HL-60 (cell line): ENCODE data around the gene CCDC71L.

Source experiments
- DNase-seq, 2 experiments: peaks; one replicate each; pipeline ENCODE4 v3.0.0-alpha.2; 2010 to 2020; ENCODE audit warnings: low read depth in 1 of 2, low spot score in 1 of 2
- H3K27ac ChIP-seq: fragments of 250-450 bp; sonication (Bioruptor Pico); replicated peaks from 2 replicates; pipeline ENCODE4 v1.5.1; 2020; ENCODE audit warnings: mild to moderate bottlenecking, moderate library complexity
- H3K27me3 ChIP-seq: fragments of 250-450 bp; sonication (Bioruptor Pico); 2 replicates; pipeline ENCODE4 v1.5.1; 2021; ENCODE audit warnings: mild to moderate bottlenecking, moderate library complexity; ENCODE audit not compliant: insufficient read depth, poor library complexity, severe bottlenecking
- H3K4me3 ChIP-seq: replicated peaks from 2 replicates; pipeline ENCODE4 v1.5.1; 2011; ENCODE audit warnings: mild to moderate bottlenecking, control low read depth, low read length; ENCODE audit not compliant: insufficient read depth
- CTCF ChIP-seq: IDR thresholded peaks from one replicate; pipeline ENCODE4 v1.5.1; 2011; ENCODE audit warnings: low read length, control low read depth, inconsistent platforms; ENCODE audit not compliant: insufficient read depth
- GABPA ChIP-seq: IDR thresholded peaks from 2 replicates; pipeline ENCODE4 v1.6.1; 2012; ENCODE audit warnings: low read depth
- POLR2AphosphoS5 ChIP-seq: IDR thresholded peaks from 2 replicates; pipeline ENCODE4 v1.6.1; 2012; ENCODE audit warnings: low read depth
- REST ChIP-seq: IDR thresholded peaks from 2 replicates; pipeline ENCODE4 v1.6.1; 2012; ENCODE audit warnings: low read depth; ENCODE audit not compliant: insufficient replicate concordance
- SPI1 ChIP-seq: IDR thresholded peaks from 2 replicates; pipeline ENCODE4 v1.6.1; 2012; ENCODE audit warnings: low read depth, mild to moderate bottlenecking, borderline replicate concordance

CCDC71L gene

GRCh38 chr7:106658316-106659165 is 2.4 kb downstream of the CCDC71L start:
- no peak for DNase-seq
- no peak for TF ChIP-seq POLR2AphosphoS5
- no peak for TF ChIP-seq CTCF
- TF ChIP-seq GABPA: no peak
- no peak for TF ChIP-seq SPI1
- no peak for TF ChIP-seq REST
- Histone ChIP-seq H3K27me3 (no peaks in the 10 kb centered on the region), H3K27ac (no peak overlapping the region), H3K4me3 (no peak overlapping the region)

- TF ChIP-seq CTCF (no peak), REST (no peak), GABPA (no peak), SPI1 (no peak), POLR2AphosphoS5 (no peak)
- no peak for DNase-seq
- H3K4me3 ChIP-seq: no peak overlapping the region
- no peaks in the 10 kb centered on the region for H3K27me3 ChIP-seq
- no peak overlapping the region for H3K27ac ChIP-seq
Measured at GRCh38 chr7:106657085-106657991, 3.6 kb downstream of the CCDC71L start.

GRCh38 chr7:106655703-106656498 is 5.1 kb downstream of the CCDC71L start:
- no peak for DNase-seq
- no peak overlapping the region for H3K27ac ChIP-seq
- TF ChIP-seq GABPA (no peak), REST (no peak), POLR2AphosphoS5 (no peak), CTCF (no peak), SPI1 (no peak)

More at GRCh38 chr7:106655703-106656498, 5.1 kb downstream of the CCDC71L start:
- Histone ChIP-seq H3K4me3 (no peak overlapping the region), H3K27me3 (no peaks in the 10 kb centered on the region)
